GM12878 (cell line): ENCODE measurements around the gene ACCSL. TPM values are rescaled to one million over a fixed set of nuclear protein-coding genes. Genes with fewer than 3 reads are reported as not detected.

Source experiments
- ATAC-seq: fragments of 200-7000 bp; cut with Tn5 transposase; 3 replicates; pipeline ENCODE4 v1.9.1; 2020; ENCODE audit warnings: mild to moderate bottlenecking, moderate library complexity
- BruUV-seq: library from RNA; stranded (reverse); fragments of 400-500 nt; replicated peaks from 2 replicates; lab custom pipeline; 2021; lab: Mats Ljungman, UMichigan
- CTCF ChIA-PET: fragments of 300-600 bp; sonication (Branson Sonifier 250); formaldehyde crosslinking; extraction: SDS; loops from one replicate; lab custom pipeline; 2021; ENCODE audit warnings: inconsistent platforms; lab: Yijun Ruan, JAX
- POLR2A ChIA-PET: fragments of 350-600 bp; formaldehyde crosslinking; extraction: SDS; loops from one replicate; lab custom pipeline; 2021; ENCODE audit warnings: inconsistent platforms; lab: Charles Lee
- RAD21 ChIA-PET: fragments of 300-600 bp; sonication (Branson Sonifier 250); formaldehyde crosslinking; loops from one replicate; lab custom pipeline; 2023; ENCODE audit warnings: antibody characterized with exemption; ENCODE audit not compliant: unreplicated experiment; lab: Charles Lee
- SMC1A ChIA-PET: fragments of 300-600 bp; sonication (Branson Sonifier 250); formaldehyde crosslinking; loops from one replicate; lab custom pipeline; 2023; ENCODE audit not compliant: unreplicated experiment, uncharacterized antibody; lab: Charles Lee
- DNase-seq: peaks from one replicate; pipeline ENCODE4 v3.0.0-alpha.2; 2011; ENCODE audit warnings: low read depth, low spot score
- FAIRE-seq: peaks from 3 replicates; lab custom pipeline; 2011; peaks lifted over from hg19 to GRCh38; lab: Jason Lieb, UNC
- H2AFZ ChIP-seq: 2 replicates; pipeline ENCODE4 v1.6.0; 2011; ENCODE audit warnings: low read depth, low read length, control low read depth; ENCODE audit not compliant: control insufficient read depth
- H3K27ac ChIP-seq: 2 replicates; pipeline ENCODE4 v1.5.1; 2011; ENCODE audit warnings: control low read depth; ENCODE audit not compliant: control insufficient read depth, insufficient read depth
- H3K27me3 ChIP-seq, 2 experiments: replicated peaks in 1 of 2; 2 replicates each; pipeline versions ENCODE4 v1.6.0 to v1.6.1; 2011; ENCODE audit warnings: low read length in 1 of 2; ENCODE audit not compliant: control insufficient read depth in 2 of 2, insufficient read depth in 2 of 2
- H3K36me3 ChIP-seq, 2 experiments: 2 replicates each; pipeline ENCODE4 v1.5.1; 2011; ENCODE audit warnings: low read length in 1 of 2; ENCODE audit not compliant: control insufficient read depth in 2 of 2, insufficient read depth in 2 of 2
- H3K4me1 ChIP-seq: 2 replicates; pipeline ENCODE4 v1.6.1; 2011; ENCODE audit warnings: mild to moderate bottlenecking, low read length, moderate library complexity, mixed read lengths; ENCODE audit not compliant: control insufficient read depth, insufficient read depth
- H3K4me2 ChIP-seq: 2 replicates; pipeline ENCODE4 v1.6.0; 2011; ENCODE audit warnings: control low read depth; ENCODE audit not compliant: control insufficient read depth, insufficient read depth
- H3K4me3 ChIP-seq: fragments of 200-600 bp; sonication (generic); 2 replicates; pipeline ENCODE4 v1.5.1; 2016
- H3K79me2 ChIP-seq: 2 replicates; pipeline ENCODE4 v1.6.0; 2011; ENCODE audit warnings: low read length; ENCODE audit not compliant: control insufficient read depth, insufficient read depth
- H3K9ac ChIP-seq: 2 replicates; pipeline ENCODE4 v1.8.0; 2011; ENCODE audit warnings: low read length, control low read depth, mixed read lengths; ENCODE audit not compliant: control insufficient read depth, insufficient read depth
- H3K9me3 ChIP-seq: replicated peaks from 3 replicates; pipeline ENCODE4 v1.5.1; 2011; ENCODE audit warnings: mild to moderate bottlenecking, low read length; ENCODE audit not compliant: control insufficient read depth, insufficient read depth
- H4K20me1 ChIP-seq: 2 replicates; pipeline ENCODE4 v1.6.0; 2011; ENCODE audit not compliant: control insufficient read depth, insufficient read depth
- CHD2 ChIP-seq: IDR thresholded peaks from 2 replicates; pipeline ENCODE4 v1.6.1; 2011; ENCODE audit warnings: low read depth, low read length, improper control_type of control experiment, borderline replicate concordance
- CUX1 ChIP-seq: IDR thresholded peaks from 2 replicates; pipeline ENCODE4 v1.6.1; 2012; ENCODE audit warnings: improper control_type of control experiment, low read depth, low read length; ENCODE audit not compliant: insufficient replicate concordance
- EED ChIP-seq: sonication (generic); IDR thresholded peaks from 2 replicates; pipeline ENCODE4 v1.6.1; 2016; ENCODE audit warnings: antibody characterized with exemption, low read depth
- ETV6 ChIP-seq, 2 experiments: fragments of 450-650 bp in 1 of 2; IDR thresholded peaks in 1 of 2; conservative IDR thresholded peaks in 1 of 2; 2 replicates each; pipeline ENCODE4 v1.6.1; 2014; ENCODE audit warnings: antibody characterized with exemption in 1 of 2, borderline replicate concordance in 1 of 2, low read depth in 1 of 2, mild to moderate bottlenecking in 1 of 2, moderate library complexity in 1 of 2
- IRF5 ChIP-seq: fragments of 450-650 bp; IDR thresholded peaks from 2 replicates; pipeline ENCODE4 v1.6.1; 2017; ENCODE audit warnings: borderline replicate concordance
- POU2F2 ChIP-seq: IDR thresholded peaks from 3 replicates; pipeline ENCODE4 v1.6.1; 2011; ENCODE audit warnings: low read depth, mild to moderate bottlenecking, low read length, borderline replicate concordance
- STAT3 ChIP-seq: IDR thresholded peaks from 2 replicates; pipeline ENCODE4 v1.6.1; 2011; ENCODE audit warnings: low read depth, low read length, improper control_type of control experiment
- WGBS: methylation state at CpG from one replicate; pipeline ENCODE4 v1.1.6; 2016; ENCODE audit warnings: low lambda C conversion rate; ENCODE audit not compliant: insufficient replicate concordance, insufficient coverage; ENCODE audit errors: missing lambda C conversion rate; 5-methylcytosine and 5-hydroxymethylcytosine counted together
- in situ Hi-C: fragments of 300-500 bp; cut with MboI; formaldehyde crosslinking; loops from 9 replicates; pipeline ENCODE4 v1.14.3; 2018; ENCODE audit warnings: mixed read lengths
- intact Hi-C: fragments of 100-400 bp; cut with micrococcal nuclease; formaldehyde crosslinking; loops from one replicate; pipeline ENCODE4 v1.14.2; 2022; ENCODE audit not compliant: unreplicated experiment
- polyA plus RNA-seq, 11 experiments: library from polyadenylated mRNA; depleted of rRNA in 4 of 11; unstranded in 6 of 11; stranded (reverse) in 5 of 11; fragments of >200 nt; fragmentation: Nextera tagmentation in 4 of 11; fragmentation: Illumina TruSeq in 1 of 11; extraction: Ambion mirVana in 4 of 11; extraction: Trizol in 1 of 11; gene quantifications; 1 replicate in 1 of 11; 2 replicates in 10 of 11; pipeline versions ENCODE4 v1.2.1 to v1.2.3, GENCODE V29; 2011 to 2016; ENCODE audit warnings: inconsistent platforms in 2 of 11, missing spikeins in 2 of 11, low read depth in 1 of 11
- total RNA-seq, 4 experiments: library from RNA; depleted of rRNA in 3 of 4; stranded (reverse); fragments of >200 nt in 3 of 4; fragmentation: Illumina TruSeq in 1 of 4; extraction: Trizol in 1 of 4; gene quantifications; 2 replicates each; pipeline versions ENCODE4 v1.2.1 to v1.2.3, GENCODE V29; 2013 to 2021

Gene ACCSL
- total and polyA plus RNA-seq, 10 of the 15 experiments (the other 5 are each of a cell fraction or from before 2014, with no cell fraction given) = 0.15 TPM; not detected in 9

GRCh38 chr11:44008698-44009097 is 39.1 kb upstream of the ACCSL start:
- in situ Hi-C loops (no loop called here), intact Hi-C loops (no loop called here)
- Histone ChIP-seq H3K9ac (no peak overlapping the region), H3K9me3 (no peaks in the 10 kb centered on the region), H3K4me1 (peaks cover 6% of the 10 kb centered on the region; the same call in 1 of the 2 replicates), H3K27ac (no peak overlapping the region), H2AFZ (no peak overlapping the region), H3K27me3 (0 out of 4 replicates have a peak, but pooled peaks cover 0 to 2% of the 10 kb centered on the region in 2 experiments), H3K79me2 (no peaks in the 10 kb centered on the region), H3K4me2 (no peak overlapping the region), H3K36me3 (no peaks in the 10 kb centered on the region), H4K20me1 (no peaks in the 10 kb centered on the region), H3K4me3 (no peak overlapping the region)
- ChIA-PET CTCF (no interaction called here), SMC1A (no interaction called here), RAD21 (no interaction called here), POLR2A (no interaction called here)
- TF ChIP-seq IRF5 (no peak), STAT3 (no peak), ETV6 (conservative IDR thresholded peaks at IDR 0.05 in 1 of 2, IDR thresholded peaks at IDR 0.05 in 1 of 2; ENCODE audit: borderline replicate concordance in 1 of 2, low read depth in 1 of 2) (no peak), EED (no peak), CUX1 (no peak), POU2F2 (no peak), CHD2 (no peak)
- ATAC-seq = no peak
- DNase-seq = no peak
- WGBS = 26% methylated on average over 3 of the region's 3 CpGs
- no peak for FAIRE-seq
- no TSS peak for BruUV-seq
